Loucy (cell line): Measurements from ENCODE around the gene SLC12A2.

Experiments
- H2AFZ ChIP-seq: fragments of 200-600 bp; sonication (generic); 2 replicates; pipeline ENCODE4 v1.6.0; 2016; ENCODE audit warnings: antibody characterized with exemption, mild to moderate bottlenecking, low read length, moderate library complexity
- H3F3A ChIP-seq: fragments of 200-600 bp; 2 replicates; pipeline ENCODE4 v1.6.0; 2016; ENCODE audit warnings: antibody characterized with exemption, low read depth, mild to moderate bottlenecking
- H3K27me3 ChIP-seq: fragments of 200-600 bp; sonication (generic); 2 replicates; pipeline ENCODE4 v1.6.1; 2014; ENCODE audit warnings: low read length, mild to moderate bottlenecking; ENCODE audit not compliant: insufficient read depth, poor library complexity, severe bottlenecking
- H3K36me3 ChIP-seq: fragments of 200-600 bp; sonication (generic); 2 replicates; pipeline ENCODE4 v1.6.1; 2016; ENCODE audit warnings: low read length; ENCODE audit not compliant: insufficient read depth
- H3K4me1 ChIP-seq: fragments of 200-600 bp; sonication (generic); 2 replicates; pipeline ENCODE4 v1.5.1; 2014; ENCODE audit warnings: low read length, mild to moderate bottlenecking; ENCODE audit not compliant: insufficient read depth, poor library complexity, severe bottlenecking
- H3K4me2 ChIP-seq: fragments of 200-600 bp; sonication (generic); 2 replicates; pipeline ENCODE4 v1.6.0; 2014; ENCODE audit warnings: antibody characterized with exemption, low read length, low read depth, mild to moderate bottlenecking; ENCODE audit not compliant: poor library complexity, severe bottlenecking
- H3K4me3 ChIP-seq: fragments of 200-600 bp; sonication (generic); 2 replicates; pipeline ENCODE4 v1.5.1; 2014; ENCODE audit warnings: low read length, mild to moderate bottlenecking, mixed read lengths; ENCODE audit not compliant: poor library complexity, severe bottlenecking
- H3K79me2 ChIP-seq: fragments of 200-600 bp; sonication (generic); 2 replicates; pipeline ENCODE4 v1.6.1; 2014; ENCODE audit warnings: low read length; ENCODE audit not compliant: insufficient read depth
- H3K9ac ChIP-seq: fragments of 200-600 bp; sonication (generic); 2 replicates; pipeline ENCODE4 v1.6.0; 2014; ENCODE audit warnings: mild to moderate bottlenecking, low read depth, low read length, moderate library complexity; ENCODE audit not compliant: poor library complexity, severe bottlenecking
- H3K9me2 ChIP-seq: fragments of 200-600 bp; sonication (generic); replicated peaks from 2 replicates; pipeline ENCODE4 v1.6.1; 2016; ENCODE audit warnings: low read depth, low read length, mixed read lengths
- H3K9me3 ChIP-seq: fragments of 200-600 bp; sonication (generic); 2 replicates; pipeline ENCODE4 v1.6.1; 2014; ENCODE audit warnings: mild to moderate bottlenecking, antibody characterized with exemption, low read length, low read depth; ENCODE audit not compliant: insufficient read depth
- H4K20me1 ChIP-seq: fragments of 200-600 bp; sonication (generic); 2 replicates; pipeline ENCODE4 v1.6.0; 2014; ENCODE audit warnings: antibody characterized with exemption, low read length, mild to moderate bottlenecking; ENCODE audit not compliant: insufficient read depth, poor library complexity, severe bottlenecking
- EZH2phosphoT487 ChIP-seq: fragments of 200-600 bp; IDR thresholded peaks from 2 replicates; pipeline ENCODE4 v1.6.1; 2018; ENCODE audit warnings: antibody characterized with exemption, mild to moderate bottlenecking, moderate library complexity, borderline replicate concordance
- TF ChIP-seq, protein P1 (sequence below): fragments of 200-600 bp; sonication (generic); conservative IDR thresholded peaks from 2 replicates; pipeline ENCODE4 v1.5.1; 2014; ENCODE audit warnings: mild to moderate bottlenecking, antibody characterized with exemption, low read length

The SLC12A2 gene

DNA sequence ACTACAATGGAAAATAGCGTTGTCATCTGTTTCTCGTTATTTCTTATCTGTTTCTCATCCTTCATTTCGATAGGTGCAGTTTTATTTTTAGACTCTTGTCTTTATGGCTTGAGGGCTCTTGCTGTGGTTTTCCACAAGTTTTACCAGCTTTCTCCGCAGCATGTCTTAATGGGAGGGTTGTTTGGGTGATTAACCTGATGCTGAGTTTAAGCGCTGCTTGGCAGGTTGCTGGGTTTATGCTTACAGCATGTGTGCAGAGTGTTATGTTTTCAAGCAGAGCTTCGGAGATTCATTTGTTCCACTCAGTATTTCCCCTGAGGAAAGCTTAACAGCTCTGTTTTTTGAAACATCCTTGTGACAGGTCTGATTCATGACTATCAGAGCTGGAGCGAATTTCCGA is 154.0 kb downstream of the SLC12A2 start:
- peak overlapping the region; percentile 16 for H3K4me3 ChIP-seq
- no peaks in the 10 kb centered on the region for H3K36me3 ChIP-seq
- no peak for TF ChIP-seq EZH2phosphoT487
- TF ChIP-seq, protein P1, sequence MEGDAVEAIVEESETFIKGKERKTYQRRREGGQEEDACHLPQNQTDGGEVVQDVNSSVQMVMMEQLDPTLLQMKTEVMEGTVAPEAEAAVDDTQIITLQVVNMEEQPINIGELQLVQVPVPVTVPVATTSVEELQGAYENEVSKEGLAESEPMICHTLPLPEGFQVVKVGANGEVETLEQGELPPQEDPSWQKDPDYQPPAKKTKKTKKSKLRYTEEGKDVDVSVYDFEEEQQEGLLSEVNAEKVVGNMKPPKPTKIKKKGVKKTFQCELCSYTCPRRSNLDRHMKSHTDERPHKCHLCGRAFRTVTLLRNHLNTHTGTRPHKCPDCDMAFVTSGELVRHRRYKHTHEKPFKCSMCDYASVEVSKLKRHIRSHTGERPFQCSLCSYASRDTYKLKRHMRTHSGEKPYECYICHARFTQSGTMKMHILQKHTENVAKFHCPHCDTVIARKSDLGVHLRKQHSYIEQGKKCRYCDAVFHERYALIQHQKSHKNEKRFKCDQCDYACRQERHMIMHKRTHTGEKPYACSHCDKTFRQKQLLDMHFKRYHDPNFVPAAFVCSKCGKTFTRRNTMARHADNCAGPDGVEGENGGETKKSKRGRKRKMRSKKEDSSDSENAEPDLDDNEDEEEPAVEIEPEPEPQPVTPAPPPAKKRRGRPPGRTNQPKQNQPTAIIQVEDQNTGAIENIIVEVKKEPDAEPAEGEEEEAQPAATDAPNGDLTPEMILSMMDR, result no peak

More for the DNA sequence above, 154.0 kb downstream of the SLC12A2 start:
- Histone ChIP-seq H2AFZ (no peak overlapping the region), H3K9me2 (no peaks in the 10 kb centered on the region), H3F3A (no peaks in the 10 kb centered on the region), H3K9ac (no peak overlapping the region), H3K79me2 (no peaks in the 10 kb centered on the region), H3K4me1 (peaks cover 12% of the 10 kb centered on the region), H4K20me1 (no peaks in the 10 kb centered on the region), H3K4me2 (peak overlapping the region; percentile 57), H3K9me3 (no peaks in the 10 kb centered on the region), H3K27me3 (no peaks in the 10 kb centered on the region)
